ENCODE data around the gene SYNGR1.

SYNGR1 gene

GRCh38 chr22:39349967-39350726 lies at the start of gene SYNGR1:
Gene SYNGR1, plus strand, starts transcription at chr22:39349991. Its CDS starts 20 bp downstream, at chr22:39350011.
- H3K27ac Mint-ChIP-seq: peak within 1 kb of the TSS; percentile 41
- H3K36me3 Mint-ChIP-seq: no peaks in the 10 kb centered on the region
- H3K4me1 Mint-ChIP-seq (ENCODE audit: low read depth): peaks cover 16% of the 10 kb centered on the region
- no peaks in the 10 kb centered on the region for H3K9me3 Mint-ChIP-seq (ENCODE audit: low read depth)
- H3K27me3 Mint-ChIP-seq: no peaks in the 10 kb centered on the region
- H3K4me3 Mint-ChIP-seq: peak within 1 kb of the TSS; percentile 87

- H3K4me3 Mint-ChIP-seq: no peak overlapping the region
- peaks cover 3% of the 10 kb centered on the region for H3K4me1 Mint-ChIP-seq (ENCODE audit: low read depth)
- peaks cover 18% of the 10 kb centered on the region for H3K27me3 Mint-ChIP-seq
- no peaks in the 10 kb centered on the region for H3K9me3 Mint-ChIP-seq (ENCODE audit: low read depth)
- H3K27ac Mint-ChIP-seq: no peak overlapping the region
- no peaks in the 10 kb centered on the region for H3K36me3 Mint-ChIP-seq
These were observed 49.5 kb upstream of the SYNGR1 start for GRCh38 chr22:39300186-39300830.

- H3K9me3 Mint-ChIP-seq (ENCODE audit: low read depth): no peaks in the 10 kb centered on the region
- no peaks in the 10 kb centered on the region for H3K36me3 Mint-ChIP-seq
- H3K27ac Mint-ChIP-seq: no peak overlapping the region
- H3K4me3 Mint-ChIP-seq: no peak overlapping the region
- H3K27me3 Mint-ChIP-seq: peaks cover 18% of the 10 kb centered on the region
- peaks cover 3% of the 10 kb centered on the region for H3K4me1 Mint-ChIP-seq (ENCODE audit: low read depth)
These were observed 48.7 kb upstream of the SYNGR1 start for GRCh38 chr22:39301108-39301507.

GRCh38 chr22:39301926-39302325 lies 47.9 kb upstream of the SYNGR1 start:
- Mint-ChIP-seq H3K4me3 (no peak overlapping the region), H3K4me1 (ENCODE audit: low read depth) (peaks cover 3% of the 10 kb centered on the region), H3K27me3 (peaks cover 14% of the 10 kb centered on the region), H3K9me3 (ENCODE audit: low read depth) (no peaks in the 10 kb centered on the region), H3K27ac (no peak overlapping the region), H3K36me3 (no peaks in the 10 kb centered on the region)

- H3K27me3 Mint-ChIP-seq: peaks cover 14% of the 10 kb centered on the region
- no peak overlapping the region for H3K4me3 Mint-ChIP-seq
- peaks cover 3% of the 10 kb centered on the region for H3K4me1 Mint-ChIP-seq (ENCODE audit: low read depth)
- H3K27ac Mint-ChIP-seq: no peak overlapping the region
- H3K9me3 Mint-ChIP-seq (ENCODE audit: low read depth): no peaks in the 10 kb centered on the region
- no peaks in the 10 kb centered on the region for H3K36me3 Mint-ChIP-seq
These were observed 47.3 kb upstream of the SYNGR1 start for GRCh38 chr22:39302431-39302960.

- no peak overlapping the region for H3K27ac Mint-ChIP-seq
- H3K9me3 Mint-ChIP-seq (ENCODE audit: low read depth): no peaks in the 10 kb centered on the region
- no peak overlapping the region for H3K4me3 Mint-ChIP-seq
- H3K27me3 Mint-ChIP-seq: peaks cover 9% of the 10 kb centered on the region
- H3K4me1 Mint-ChIP-seq (ENCODE audit: low read depth): peaks cover 3% of the 10 kb centered on the region
- H3K36me3 Mint-ChIP-seq: no peaks in the 10 kb centered on the region
These were observed 46.4 kb upstream of the SYNGR1 start for GRCh38 chr22:39303358-39303757.

GRCh38 chr22:39303892-39304671 lies 45.7 kb upstream of the SYNGR1 start:
- H3K9me3 Mint-ChIP-seq (ENCODE audit: low read depth): no peaks in the 10 kb centered on the region
- no peaks in the 10 kb centered on the region for H3K36me3 Mint-ChIP-seq
- peaks cover 4% of the 10 kb centered on the region for H3K4me1 Mint-ChIP-seq (ENCODE audit: low read depth)
- no peak overlapping the region for H3K4me3 Mint-ChIP-seq
- H3K27me3 Mint-ChIP-seq: peaks cover 9% of the 10 kb centered on the region
- no peak overlapping the region for H3K27ac Mint-ChIP-seq

GRCh38 chr22:39306456-39307361 lies 43.1 kb upstream of the SYNGR1 start:
- H3K27ac Mint-ChIP-seq: no peak overlapping the region
- peaks cover 7% of the 10 kb centered on the region for H3K4me1 Mint-ChIP-seq (ENCODE audit: low read depth)
- no peaks in the 10 kb centered on the region for H3K36me3 Mint-ChIP-seq
- no peaks in the 10 kb centered on the region for H3K9me3 Mint-ChIP-seq (ENCODE audit: low read depth)
- no peak overlapping the region for H3K4me3 Mint-ChIP-seq
- no peaks in the 10 kb centered on the region for H3K27me3 Mint-ChIP-seq

GRCh38 chr22:39308614-39309363 lies 41.0 kb upstream of the SYNGR1 start:
- no peaks in the 10 kb centered on the region for H3K27me3 Mint-ChIP-seq
- H3K4me3 Mint-ChIP-seq: no peak overlapping the region
- no peak overlapping the region for H3K27ac Mint-ChIP-seq
- H3K36me3 Mint-ChIP-seq: peaks cover 2% of the 10 kb centered on the region
- no peaks in the 10 kb centered on the region for H3K9me3 Mint-ChIP-seq (ENCODE audit: low read depth)
- peaks cover 11% of the 10 kb centered on the region for H3K4me1 Mint-ChIP-seq (ENCODE audit: low read depth)

GRCh38 chr22:39309364-39309861 lies 40.4 kb upstream of the SYNGR1 start:
- Mint-ChIP-seq H3K9me3 (ENCODE audit: low read depth) (no peaks in the 10 kb centered on the region), H3K27ac (no peak overlapping the region), H3K4me3 (no peak overlapping the region), H3K36me3 (peaks cover 2% of the 10 kb centered on the region), H3K4me1 (ENCODE audit: low read depth) (peaks cover 13% of the 10 kb centered on the region), H3K27me3 (no peaks in the 10 kb centered on the region)

GRCh38 chr22:39309881-39310714 lies 39.7 kb upstream of the SYNGR1 start:
- Mint-ChIP-seq H3K4me1 (ENCODE audit: low read depth) (peaks cover 18% of the 10 kb centered on the region), H3K9me3 (ENCODE audit: low read depth) (no peaks in the 10 kb centered on the region), H3K27ac (peak overlapping the region; percentile 83), H3K36me3 (peaks cover 2% of the 10 kb centered on the region), H3K4me3 (no peak overlapping the region), H3K27me3 (no peaks in the 10 kb centered on the region)

GRCh38 chr22:39311592-39312400 lies 38.0 kb upstream of the SYNGR1 start:
- peak overlapping the region; percentile 47 for H3K4me3 Mint-ChIP-seq
- H3K9me3 Mint-ChIP-seq (ENCODE audit: low read depth): no peaks in the 10 kb centered on the region
- peaks cover 34% of the 10 kb centered on the region for H3K4me1 Mint-ChIP-seq (ENCODE audit: low read depth)
- H3K27me3 Mint-ChIP-seq: no peaks in the 10 kb centered on the region
- H3K27ac Mint-ChIP-seq: peak overlapping the region; percentile 87
- H3K36me3 Mint-ChIP-seq: peaks cover 4% of the 10 kb centered on the region
